Measurements from ENCODE around the gene CEBPA. TPM values are rescaled to one million over a fixed set of nuclear protein-coding genes. Genes with fewer than 3 reads are reported as not detected.

The CEBPA gene
- 0.13 and 0.14 TPM in 2 replicates for total RNA-seq

GRCh38 chr19:33302175-33302973 is at the start of gene CEBPA:
TSS of gene CEBPA (minus strand) at chr19:33302534. CDS start at chr19:33302414, 120 bp downstream.

Other genes with a start within 250 kb of the CEBPA start
- gene RHPN2, start 237.6 kb downstream of the CEBPA start, total RNA-seq: 3.1 and 4.7 TPM in 2 replicates
- 6.9 and 8.0 TPM in 2 replicates for gene GPATCH1, start 221.4 kb downstream of the CEBPA start, total RNA-seq
- gene WDR88, start 170.4 kb downstream of the CEBPA start, total RNA-seq: not detected in 2 replicates
- gene LRP3, start 108.2 kb downstream of the CEBPA start, total RNA-seq: 10.5 and 20.5 TPM in 2 replicates
- not detected in 2 replicates for gene SLC7A10, start 76.7 kb downstream of the CEBPA start, total RNA-seq
- 29.7 and 30.2 TPM in 2 replicates for gene CEBPG, start 71.2 kb upstream of the CEBPA start, total RNA-seq
- 55.9 and 59.3 TPM in 2 replicates for gene PEPD, start 219.3 kb upstream of the CEBPA start, total RNA-seq